ENCODE results near the gene C7. TPM values are rescaled to one million over a fixed set of nuclear protein-coding genes. Genes with fewer than 3 reads are reported as not detected.

C7 gene
- total RNA-seq, 4 donors from 2014 or later = 694 to 893 (median 802) TPM

- no peak for TF ChIP-seq CTCF (IDR thresholded peaks at IDR 0.05)
- DNase-seq (ENCODE audit: low spot score) (no peak), ATAC-seq (ENCODE audit: low FRiP score) (no peak)
Measured at GRCh38 chr5:40981420-40981819, 72.1 kb downstream of the C7 start.

GRCh38 chr5:40983781-40984180 lies 74.5 kb downstream of the C7 start:
- no peak for ATAC-seq (ENCODE audit: low FRiP score)

GRCh38 chr5:40984884-40985283 lies 75.6 kb downstream of the C7 start:
- DNase-seq (ENCODE audit: low spot score) (no peak), ATAC-seq (ENCODE audit: low FRiP score) (no peak)
- TF ChIP-seq CTCF (IDR thresholded peaks at IDR 0.05) = no peak

More at GRCh38 chr5:40983781-40984180, 74.5 kb downstream of the C7 start:
- no peak for TF ChIP-seq CTCF (IDR thresholded peaks at IDR 0.05)
- DNase-seq (ENCODE audit: low spot score) = no peak

GRCh38 chr5:40985501-40985900 lies 76.2 kb downstream of the C7 start:
- no peak for ATAC-seq (ENCODE audit: low FRiP score)
- DNase-seq (ENCODE audit: low spot score) = no peak
- no peak for TF ChIP-seq CTCF (IDR thresholded peaks at IDR 0.05)

- TF ChIP-seq CTCF (IDR thresholded peaks at IDR 0.05) = no peak
- no peak for DNase-seq (ENCODE audit: low spot score)
- no peak for ATAC-seq (ENCODE audit: low FRiP score)
Measured at GRCh38 chr5:40986666-40987065, 77.4 kb downstream of the C7 start.

GRCh38 chr5:40987349-40987748 lies 78.1 kb downstream of the C7 start:
- DNase-seq (ENCODE audit: low spot score) (no peak), ATAC-seq (ENCODE audit: low FRiP score) (no peak)
- TF ChIP-seq CTCF (IDR thresholded peaks at IDR 0.05) = no peak

GRCh38 chr5:40988746-40989510 lies 79.6 kb downstream of the C7 start:
- DNase-seq (ENCODE audit: low spot score) (no peak), ATAC-seq (ENCODE audit: low FRiP score) (no peak)
- no peak for TF ChIP-seq CTCF (IDR thresholded peaks at IDR 0.05)
